Pons (tissue), 1 donor: ENCODE results near the gene ARHGEF10L.

Experiments
- DNase-seq: peaks from one replicate; pipeline ENCODE4 v3.0.0-alpha.2; 2016; ENCODE audit warnings: low spot score

ARHGEF10L gene

GRCh38 chr1:17635811-17636210, 96.3 kb downstream of the ARHGEF10L start:
- DNase-seq: peak; percentile 80

- no peak for DNase-seq
Measured at GRCh38 chr1:17636612-17637011, 97.1 kb downstream of the ARHGEF10L start.

- no peak for DNase-seq
Measured at GRCh38 chr1:17637055-17637454, 97.6 kb downstream of the ARHGEF10L start.

- DNase-seq: no peak
Measured at GRCh38 chr1:17639703-17640340, 100.3 kb downstream of the ARHGEF10L start.

- no peak for DNase-seq
Measured at GRCh38 chr1:17640393-17640792, 100.9 kb downstream of the ARHGEF10L start.

GRCh38 chr1:17640975-17641374, 101.5 kb downstream of the ARHGEF10L start:
- DNase-seq: no peak

GRCh38 chr1:17642169-17642568, 102.7 kb downstream of the ARHGEF10L start:
- no peak for DNase-seq

- no peak for DNase-seq
Measured at GRCh38 chr1:17642943-17643342, 103.4 kb downstream of the ARHGEF10L start.

GRCh38 chr1:17643861-17644703, 104.6 kb downstream of the ARHGEF10L start:
- DNase-seq: no peak

- no peak for DNase-seq
Measured at GRCh38 chr1:17645068-17645911, 105.8 kb downstream of the ARHGEF10L start.

GRCh38 chr1:17646444-17647280, 107.2 kb downstream of the ARHGEF10L start:
- DNase-seq: no peak

GRCh38 chr1:17648457-17649145, 109.1 kb downstream of the ARHGEF10L start:
- DNase-seq: no peak

- no peak for DNase-seq
Measured at GRCh38 chr1:17649371-17650106, 110.0 kb downstream of the ARHGEF10L start.

GRCh38 chr1:17653276-17653675, 113.8 kb downstream of the ARHGEF10L start:
- DNase-seq: no peak

- DNase-seq: peak; percentile 41
Measured at GRCh38 chr1:17653728-17654351, 114.3 kb downstream of the ARHGEF10L start.

- no peak for DNase-seq
Measured at GRCh38 chr1:17654519-17654918, 115.0 kb downstream of the ARHGEF10L start.

GRCh38 chr1:17655169-17655568, 115.7 kb downstream of the ARHGEF10L start:
- DNase-seq: no peak

GRCh38 chr1:17655922-17656321, 116.4 kb downstream of the ARHGEF10L start:
- no peak for DNase-seq

- DNase-seq: peak; percentile 26
Measured at GRCh38 chr1:17657436-17657835, 117.9 kb downstream of the ARHGEF10L start.

GRCh38 chr1:17658837-17659236, 119.3 kb downstream of the ARHGEF10L start:
- no peak for DNase-seq
